BE2C (cell line): ENCODE data around the gene NFATC1.

Experiments
- DNase-seq: peaks from one replicate; pipeline ENCODE4 v3.0.0-alpha.2; 2020
- H3K27me3 ChIP-seq: fragments of 250-450 bp; sonication (Bioruptor Pico); 2 replicates; pipeline ENCODE4 v1.5.1; 2020; ENCODE audit warnings: mild to moderate bottlenecking
- H3K36me3 ChIP-seq: fragments of 250-450 bp; sonication (Bioruptor Pico); 2 replicates; pipeline ENCODE4 v1.5.1; 2020; ENCODE audit warnings: mild to moderate bottlenecking
- H3K4me1 ChIP-seq: fragments of 250-450 bp; sonication (Bioruptor Pico); 2 replicates; pipeline ENCODE4 v1.5.1; 2020
- H3K4me3 ChIP-seq: 2 replicates; pipeline ENCODE4 v1.5.1; 2011; ENCODE audit warnings: low read depth, low read length
- H3K9me3 ChIP-seq: fragments of 250-450 bp; sonication (Bioruptor Pico); 2 replicates; pipeline ENCODE4 v1.5.1; 2020
- CTCF ChIP-seq: IDR thresholded peaks from 2 replicates; pipeline ENCODE4 v1.5.1; 2012; ENCODE audit warnings: mild to moderate bottlenecking, low read depth, low read length

NFATC1 gene

GRCh38 chr18:79436556-79437275 is 41.0 kb downstream of the NFATC1 start:
- TF ChIP-seq CTCF = no peak
- Histone ChIP-seq H3K4me3 (no peak overlapping the region), H3K36me3 (no peaks in the 10 kb centered on the region), H3K9me3 (no peaks in the 10 kb centered on the region), H3K4me1 (no peaks in the 10 kb centered on the region), H3K27me3 (no peaks in the 10 kb centered on the region)
- no peak for DNase-seq

GRCh38 chr18:79438089-79438897 is 42.6 kb downstream of the NFATC1 start:
- H3K27me3 ChIP-seq = no peaks in the 10 kb centered on the region
- H3K36me3 ChIP-seq = no peaks in the 10 kb centered on the region
- H3K4me3 ChIP-seq = no peak overlapping the region
- DNase-seq = no peak
- TF ChIP-seq CTCF = no peak
- H3K4me1 ChIP-seq = no peaks in the 10 kb centered on the region
- no peaks in the 10 kb centered on the region for H3K9me3 ChIP-seq

- DNase-seq = no peak
- Histone ChIP-seq H3K4me1 (no peaks in the 10 kb centered on the region), H3K36me3 (no peaks in the 10 kb centered on the region), H3K27me3 (no peaks in the 10 kb centered on the region), H3K4me3 (no peak overlapping the region), H3K9me3 (no peaks in the 10 kb centered on the region)
- no peak for TF ChIP-seq CTCF
These were observed 43.3 kb downstream of the NFATC1 start for GRCh38 chr18:79438898-79439627.

GRCh38 chr18:79439628-79440023 is 43.9 kb downstream of the NFATC1 start:
- no peaks in the 10 kb centered on the region for H3K27me3 ChIP-seq
- DNase-seq = no peak

GRCh38 chr18:79440316-79441110 is 44.8 kb downstream of the NFATC1 start:
- DNase-seq = no peak
- no peak for TF ChIP-seq CTCF
- Histone ChIP-seq H3K4me1 (no peaks in the 10 kb centered on the region), H3K36me3 (no peaks in the 10 kb centered on the region), H3K4me3 (no peak overlapping the region), H3K9me3 (no peaks in the 10 kb centered on the region), H3K27me3 (no peaks in the 10 kb centered on the region)

More at GRCh38 chr18:79439628-79440023, 43.9 kb downstream of the NFATC1 start:
- no peak for TF ChIP-seq CTCF
- Histone ChIP-seq H3K9me3 (no peaks in the 10 kb centered on the region), H3K4me1 (no peaks in the 10 kb centered on the region), H3K36me3 (no peaks in the 10 kb centered on the region), H3K4me3 (no peak overlapping the region)
